A549 (cell line): ENCODE data around the gene KCNMA1. TPM values are rescaled to one million over a fixed set of nuclear protein-coding genes. Genes with fewer than 3 reads are reported as not detected.

ENCODE experiments used
- ATAC-seq, 2 experiments: fragments of 200-7000 bp in 1 of 2; fragments of >200 bp in 1 of 2; cut with Nextera tagmentation in 1 of 2; cut with Tn5 transposase in 1 of 2; 3 replicates each; pipeline versions ENCODE4 v1.8.0 to v1.9.1; 2018 to 2020; ENCODE audit warnings: mild to moderate bottlenecking in 1 of 2, moderate library complexity in 1 of 2
- CTCF ChIA-PET: fragments of 300-600 bp; sonication (Branson Sonifier 250); formaldehyde crosslinking; extraction: SDS; loops from one replicate; lab custom pipeline; 2021; ENCODE audit warnings: antibody characterized with exemption, inconsistent platforms; lab: Yijun Ruan, JAX
- POLR2A ChIA-PET: fragments of 350-600 bp; formaldehyde crosslinking; extraction: SDS; loops from one replicate; lab custom pipeline; 2021; ENCODE audit warnings: antibody characterized with exemption, inconsistent platforms; lab: Yijun Ruan, JAX
- DNase-seq, 2 experiments: peaks; one replicate each; pipeline versions ENCODE4 v3.0.0 to v3.0.0-alpha.2; 2011 to 2016; ENCODE audit warnings: low read depth in 1 of 2, low spot score in 1 of 2
- FAIRE-seq: peaks from 2 replicates; lab custom pipeline; 2011; peaks lifted over from hg19 to GRCh38; lab: Jason Lieb, UNC
- H3K27ac ChIP-seq, 2 experiments: fragments of >200 bp; sonication (Bioruptor Twin); formaldehyde crosslinking; 3 replicates each; pipeline ENCODE4 v1.5.1; 2016 to 2017
- H3K4me1 ChIP-seq: fragments of >200 bp; sonication (Bioruptor Twin); formaldehyde crosslinking; 3 replicates; pipeline ENCODE4 v1.6.1; 2016
- H3K4me2 ChIP-seq: fragments of >200 bp; sonication (Bioruptor Twin); formaldehyde crosslinking; 3 replicates; pipeline ENCODE4 v1.6.1; 2016
- H3K4me3 ChIP-seq: fragments of >200 bp; sonication (Bioruptor Twin); formaldehyde crosslinking; 3 replicates; pipeline ENCODE4 v1.5.1; 2016
- H3K9me3 ChIP-seq: fragments of >200 bp; sonication (Bioruptor Twin); formaldehyde crosslinking; 3 replicates; pipeline ENCODE4 v1.6.1; 2016
- CBX8 ChIP-seq: fragments of 200-600 bp; sonication (generic); IDR thresholded peaks from 2 replicates; pipeline ENCODE4 v1.6.1; 2016
- CEBPB ChIP-seq, 2 experiments: fragments of >200 bp in 1 of 2; sonication (Bioruptor Twin) in 1 of 2; formaldehyde crosslinking in 1 of 2; IDR thresholded peaks; 2 replicates each; pipeline ENCODE4 v1.6.1; 2012 to 2016
- EHMT2 ChIP-seq: fragments of 200-600 bp; sonication (generic); IDR thresholded peaks from 2 replicates; pipeline ENCODE4 v1.6.1; 2016; ENCODE audit warnings: antibody characterized with exemption, low read depth, mild to moderate bottlenecking, moderate library complexity
- FOSB ChIP-seq: fragments of 250-450 bp; sonication (Bioruptor Pico); IDR thresholded peaks from 2 replicates; pipeline ENCODE4 v1.5.0; 2020; ENCODE audit warnings: mild to moderate bottlenecking, moderate library complexity
- HOXA7 ChIP-seq: fragments of 250-450 bp; sonication (Bioruptor Pico); IDR thresholded peaks from 2 replicates; pipeline ENCODE4 v1.5.0; 2020; ENCODE audit warnings: mild to moderate bottlenecking, moderate library complexity
- HOXB13 ChIP-seq: fragments of 250-450 bp; sonication (Bioruptor Pico); IDR thresholded peaks from 2 replicates; pipeline ENCODE4 v1.5.0; 2020; ENCODE audit warnings: low read depth, mild to moderate bottlenecking, moderate library complexity
- HOXB5 ChIP-seq: fragments of 250-450 bp; sonication (Bioruptor Pico); IDR thresholded peaks from 2 replicates; pipeline ENCODE4 v1.5.0; 2020; ENCODE audit warnings: mild to moderate bottlenecking, moderate library complexity
- MAFK ChIP-seq: fragments of 450-650 bp; IDR thresholded peaks from 2 replicates; pipeline ENCODE4 v1.6.1; 2014; ENCODE audit not compliant: partially characterized antibody
- MYC ChIP-seq: IDR thresholded peaks from 2 replicates; pipeline ENCODE4 v1.6.1; 2012; ENCODE audit warnings: mild to moderate bottlenecking, inconsistent platforms, low read length, improper control_type of control experiment, borderline replicate concordance
- NFE2L2 ChIP-seq: fragments of 150-350 bp; conservative IDR thresholded peaks from 2 replicates; pipeline ENCODE4 v1.6.1; 2014; ENCODE audit warnings: low read length
- NPAS2 ChIP-seq: fragments of 250-450 bp; sonication (Bioruptor Pico); IDR thresholded peaks from 2 replicates; pipeline ENCODE4 v1.8.0; 2022; ENCODE audit warnings: mild to moderate bottlenecking, moderate library complexity, borderline replicate concordance
- POLR2AphosphoS2 ChIP-seq: conservative IDR thresholded peaks from 2 replicates; pipeline ENCODE4 v1.6.1; 2012; ENCODE audit warnings: low read length, improper control_type of control experiment, inconsistent platforms
- RAD21 ChIP-seq, 2 experiments: fragments of >200 bp in 1 of 2; sonication (Bioruptor Twin) in 1 of 2; formaldehyde crosslinking in 1 of 2; IDR thresholded peaks in 1 of 2; conservative IDR thresholded peaks in 1 of 2; 2 replicates in 1 of 2; 3 replicates in 1 of 2; pipeline ENCODE4 v1.6.1; 2012 to 2018; ENCODE audit warnings: inconsistent platforms in 1 of 2
- SMC3 ChIP-seq: fragments of >200 bp; sonication (Bioruptor Twin); formaldehyde crosslinking; IDR thresholded peaks from 3 replicates; pipeline ENCODE4 v1.6.1; 2018; ENCODE audit warnings: inconsistent platforms
- SREBF2 ChIP-seq: fragments of 450-650 bp; IDR thresholded peaks from 2 replicates; pipeline ENCODE4 v1.6.1; 2014; ENCODE audit warnings: mild to moderate bottlenecking, moderate library complexity
- TFCP2L1 ChIP-seq: fragments of 250-450 bp; sonication (Bioruptor Pico); IDR thresholded peaks from 2 replicates; pipeline ENCODE4 v1.5.0; 2021; ENCODE audit warnings: mild to moderate bottlenecking
- TP53 ChIP-seq: fragments of 250-450 bp; sonication (Bioruptor Pico); IDR thresholded peaks from 2 replicates; pipeline ENCODE4 v1.5.0; 2021; ENCODE audit warnings: mild to moderate bottlenecking, moderate library complexity
- ZFP36 ChIP-seq: fragments of 450-650 bp; IDR thresholded peaks from 2 replicates; pipeline ENCODE4 v1.6.1; 2014; ENCODE audit warnings: borderline replicate concordance; ENCODE audit not compliant: partially characterized antibody
- ZNF302 ChIP-seq: fragments of 250-450 bp; sonication (Bioruptor Pico); IDR thresholded peaks from 2 replicates; pipeline ENCODE4 v1.9.0; 2021; ENCODE audit warnings: inconsistent platforms, mild to moderate bottlenecking, moderate library complexity
- WGBS: methylation state at CpG from one replicate; pipeline ENCODE4 v1.1.6; 2017; ENCODE audit errors: missing lambda C conversion rate; 5-methylcytosine and 5-hydroxymethylcytosine counted together
- polyA plus RNA-seq, 4 experiments: library from polyadenylated mRNA; depleted of rRNA in 3 of 4; stranded (reverse); fragments of >200 nt; fragmentation: RNase III in 1 of 4; extraction: RNeasy Plus Mini Kit Qiagen cat#74134 plus additional on column Dnase treatment in 1 of 4; gene quantifications; 2 replicates in 3 of 4; 3 replicates in 1 of 4; pipeline ENCODE4 v1.2.3, GENCODE V29; 2011 to 2017
- TF ChIP-seq, protein P1 (sequence below): fragments of 200-600 bp; sonication (generic); IDR thresholded peaks from 2 replicates; pipeline ENCODE4 v1.6.1; 2016; ENCODE audit warnings: antibody characterized with exemption, mild to moderate bottlenecking, moderate library complexity
- TF ChIP-seq, protein P2 (sequence below): IDR thresholded peaks from 2 replicates; pipeline ENCODE4 v1.6.1; 2012
- TF ChIP-seq, protein P3 (sequence below): fragments of 250-450 bp; sonication (Bioruptor Pico); IDR thresholded peaks from 2 replicates; pipeline ENCODE4 v1.5.0; 2021; ENCODE audit warnings: mild to moderate bottlenecking, moderate library complexity, borderline replicate concordance
- TF ChIP-seq, protein P4 (sequence below): IDR thresholded peaks from 2 replicates; pipeline ENCODE4 v1.6.1; 2012
- TF ChIP-seq, protein P5 (sequence below): IDR thresholded peaks from 2 replicates; pipeline ENCODE4 v1.6.1; 2012; ENCODE audit warnings: low read depth, borderline replicate concordance
- TF ChIP-seq, protein P6 (sequence below): fragments of 250-450 bp; sonication (Bioruptor Pico); IDR thresholded peaks from 2 replicates; pipeline ENCODE4 v1.5.0; 2020; ENCODE audit warnings: low read depth, mild to moderate bottlenecking, moderate library complexity

The KCNMA1 gene
- polyA plus RNA-seq, 2 of the 4 experiments (the other 2 are of a cell fraction), result 14.9 to 30.6 TPM

DNA sequence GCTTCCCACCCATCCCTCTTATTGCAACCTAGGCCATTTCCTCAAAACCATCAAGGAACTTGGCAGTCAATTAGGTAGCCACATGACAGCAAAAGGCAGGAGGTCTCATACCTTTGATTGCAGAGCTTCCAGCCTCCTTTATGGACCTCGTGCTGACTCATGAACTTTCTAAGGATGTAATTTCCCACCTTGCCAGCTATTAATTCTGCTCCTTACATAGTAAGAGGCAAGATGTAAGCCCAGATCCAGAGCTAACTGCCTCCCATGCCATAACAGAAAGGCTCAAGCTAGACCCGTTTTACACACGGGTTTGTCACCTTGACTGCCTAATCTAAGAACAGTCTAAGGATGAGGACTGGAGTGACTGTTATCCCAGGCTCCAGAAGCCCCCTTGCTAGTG lies 565.7 kb downstream of the KCNMA1 start:
- H3K4me1 ChIP-seq, result no peaks in the 10 kb centered on the region
- H3K4me3 ChIP-seq, result no peak overlapping the region
- H3K4me2 ChIP-seq, result no peak overlapping the region
- POLR2A ChIA-PET, result no interaction called here
- FAIRE-seq (no peak), DNase-seq (no peak)
- CTCF ChIA-PET, result interaction anchor here (2.2 kb wide), 1 partner anchor 39 kb away, joined by 5 read pairs; no protein-coding TSS in a partner anchor
- no peak overlapping the region for H3K27ac ChIP-seq
- 40% methylated on average over 3 of the region's 3 CpGs for WGBS
- TF ChIP-seq, protein P1, sequence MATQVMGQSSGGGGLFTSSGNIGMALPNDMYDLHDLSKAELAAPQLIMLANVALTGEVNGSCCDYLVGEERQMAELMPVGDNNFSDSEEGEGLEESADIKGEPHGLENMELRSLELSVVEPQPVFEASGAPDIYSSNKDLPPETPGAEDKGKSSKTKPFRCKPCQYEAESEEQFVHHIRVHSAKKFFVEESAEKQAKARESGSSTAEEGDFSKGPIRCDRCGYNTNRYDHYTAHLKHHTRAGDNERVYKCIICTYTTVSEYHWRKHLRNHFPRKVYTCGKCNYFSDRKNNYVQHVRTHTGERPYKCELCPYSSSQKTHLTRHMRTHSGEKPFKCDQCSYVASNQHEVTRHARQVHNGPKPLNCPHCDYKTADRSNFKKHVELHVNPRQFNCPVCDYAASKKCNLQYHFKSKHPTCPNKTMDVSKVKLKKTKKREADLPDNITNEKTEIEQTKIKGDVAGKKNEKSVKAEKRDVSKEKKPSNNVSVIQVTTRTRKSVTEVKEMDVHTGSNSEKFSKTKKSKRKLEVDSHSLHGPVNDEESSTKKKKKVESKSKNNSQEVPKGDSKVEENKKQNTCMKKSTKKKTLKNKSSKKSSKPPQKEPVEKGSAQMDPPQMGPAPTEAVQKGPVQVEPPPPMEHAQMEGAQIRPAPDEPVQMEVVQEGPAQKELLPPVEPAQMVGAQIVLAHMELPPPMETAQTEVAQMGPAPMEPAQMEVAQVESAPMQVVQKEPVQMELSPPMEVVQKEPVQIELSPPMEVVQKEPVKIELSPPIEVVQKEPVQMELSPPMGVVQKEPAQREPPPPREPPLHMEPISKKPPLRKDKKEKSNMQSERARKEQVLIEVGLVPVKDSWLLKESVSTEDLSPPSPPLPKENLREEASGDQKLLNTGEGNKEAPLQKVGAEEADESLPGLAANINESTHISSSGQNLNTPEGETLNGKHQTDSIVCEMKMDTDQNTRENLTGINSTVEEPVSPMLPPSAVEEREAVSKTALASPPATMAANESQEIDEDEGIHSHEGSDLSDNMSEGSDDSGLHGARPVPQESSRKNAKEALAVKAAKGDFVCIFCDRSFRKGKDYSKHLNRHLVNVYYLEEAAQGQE, result no peak
- TF ChIP-seq POLR2AphosphoS2 (no peak), MAFK (peak; percentile 21), HOXB5 (CRISPR knock-in tag) (no peak), EHMT2 (no peak)
- TF ChIP-seq, protein P2, sequence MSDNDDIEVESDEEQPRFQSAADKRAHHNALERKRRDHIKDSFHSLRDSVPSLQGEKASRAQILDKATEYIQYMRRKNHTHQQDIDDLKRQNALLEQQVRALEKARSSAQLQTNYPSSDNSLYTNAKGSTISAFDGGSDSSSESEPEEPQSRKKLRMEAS, result no peak
- TF ChIP-seq, protein P3, sequence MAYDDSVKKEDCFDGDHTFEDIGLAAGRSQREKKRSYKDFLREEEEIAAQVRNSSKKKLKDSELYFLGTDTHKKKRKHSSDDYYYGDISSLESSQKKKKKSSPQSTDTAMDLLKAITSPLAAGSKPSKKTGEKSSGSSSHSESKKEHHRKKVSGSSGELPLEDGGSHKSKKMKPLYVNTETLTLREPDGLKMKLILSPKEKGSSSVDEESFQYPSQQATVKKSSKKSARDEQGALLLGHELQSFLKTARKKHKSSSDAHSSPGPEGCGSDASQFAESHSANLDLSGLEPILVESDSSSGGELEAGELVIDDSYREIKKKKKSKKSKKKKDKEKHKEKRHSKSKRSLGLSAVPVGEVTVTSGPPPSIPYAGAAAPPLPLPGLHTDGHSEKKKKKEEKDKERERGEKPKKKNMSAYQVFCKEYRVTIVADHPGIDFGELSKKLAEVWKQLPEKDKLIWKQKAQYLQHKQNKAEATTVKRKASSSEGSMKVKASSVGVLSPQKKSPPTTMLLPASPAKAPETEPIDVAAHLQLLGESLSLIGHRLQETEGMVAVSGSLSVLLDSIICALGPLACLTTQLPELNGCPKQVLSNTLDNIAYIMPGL, result no peak
- TF ChIP-seq, protein P4, sequence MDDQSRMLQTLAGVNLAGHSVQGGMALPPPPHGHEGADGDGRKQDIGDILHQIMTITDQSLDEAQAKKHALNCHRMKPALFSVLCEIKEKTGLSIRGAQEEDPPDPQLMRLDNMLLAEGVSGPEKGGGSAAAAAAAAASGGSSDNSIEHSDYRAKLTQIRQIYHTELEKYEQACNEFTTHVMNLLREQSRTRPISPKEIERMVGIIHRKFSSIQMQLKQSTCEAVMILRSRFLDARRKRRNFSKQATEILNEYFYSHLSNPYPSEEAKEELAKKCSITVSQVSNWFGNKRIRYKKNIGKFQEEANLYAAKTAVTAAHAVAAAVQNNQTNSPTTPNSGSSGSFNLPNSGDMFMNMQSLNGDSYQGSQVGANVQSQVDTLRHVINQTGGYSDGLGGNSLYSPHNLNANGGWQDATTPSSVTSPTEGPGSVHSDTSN, result no peak
- TF ChIP-seq, protein P5, sequence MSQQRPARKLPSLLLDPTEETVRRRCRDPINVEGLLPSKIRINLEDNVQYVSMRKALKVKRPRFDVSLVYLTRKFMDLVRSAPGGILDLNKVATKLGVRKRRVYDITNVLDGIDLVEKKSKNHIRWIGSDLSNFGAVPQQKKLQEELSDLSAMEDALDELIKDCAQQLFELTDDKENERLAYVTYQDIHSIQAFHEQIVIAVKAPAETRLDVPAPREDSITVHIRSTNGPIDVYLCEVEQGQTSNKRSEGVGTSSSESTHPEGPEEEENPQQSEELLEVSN, result no peak
- TF ChIP-seq, all 56 proteins: peak for 1
- H3K9me3 ChIP-seq, result no peaks in the 10 kb centered on the region
- ATAC-seq, result no peak

DNA sequence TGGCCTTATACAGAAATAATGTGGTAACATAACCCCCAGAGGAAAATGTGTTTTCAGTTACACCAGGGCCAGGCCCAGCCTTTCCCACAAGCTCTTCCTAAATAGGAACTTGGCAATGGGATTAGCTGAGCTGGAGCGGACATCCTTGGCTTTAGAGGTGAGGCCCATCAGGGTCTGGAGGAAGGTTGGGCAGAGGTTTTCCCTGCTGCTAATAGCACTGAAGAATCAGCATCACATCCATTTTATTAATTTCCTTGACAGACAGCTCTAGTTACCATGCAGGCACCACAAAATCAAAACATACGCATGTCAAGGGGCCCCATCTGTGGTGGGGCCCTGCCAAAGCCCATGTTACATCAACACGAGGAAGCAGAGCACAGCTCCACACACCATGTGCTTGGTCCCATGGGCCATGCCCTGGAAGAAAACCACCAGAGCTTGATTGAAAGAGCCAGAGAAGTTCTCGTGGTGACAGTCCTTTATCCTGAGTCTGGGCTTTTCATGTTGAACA lies 566.6 kb downstream of the KCNMA1 start:
- Histone ChIP-seq H3K4me1 (no peaks in the 10 kb centered on the region), H3K9me3 (no peaks in the 10 kb centered on the region), H3K27ac (no peak overlapping the region), H3K4me3 (no peak overlapping the region), H3K4me2 (no peak overlapping the region)
- ChIA-PET POLR2A (no interaction called here), CTCF (interaction anchor here (2.2 kb wide), 1 partner anchor 40 kb away, joined by 5 read pairs; no protein-coding TSS in a partner anchor)
- no peak for FAIRE-seq
- ATAC-seq, result no peak
- 78% methylated on average over 4 of the region's 4 CpGs for WGBS
- DNase-seq, result no peak
- no peak for TF ChIP-seq ZNF302 (CRISPR knock-in tag)
- TF ChIP-seq TP53 (CRISPR knock-in tag), result no peak
- no peak for TF ChIP-seq TFCP2L1 (CRISPR knock-in tag)
- no peak for TF ChIP-seq MYC
- TF ChIP-seq, protein P3, result no peak
- no peak for TF ChIP-seq HOXA7
- TF ChIP-seq NFE2L2, result no peak
- no peak for TF ChIP-seq CEBPB (IDR thresholded peaks at IDR 0.05)
- no peak for TF ChIP-seq RAD21 (conservative IDR thresholded peaks at IDR 0.05 in 1 of 2, IDR thresholded peaks at IDR 0.05 in 1 of 2)
- TF ChIP-seq SMC3, result no peak
- TF ChIP-seq, protein P4, result no peak
- TF ChIP-seq HOXB13 (CRISPR knock-in tag), result no peak
- TF ChIP-seq SREBF2, result no peak
- no peak for TF ChIP-seq EHMT2
- no peak for TF ChIP-seq NPAS2 (CRISPR knock-in tag)
- TF ChIP-seq FOSB, result no peak
- no peak for TF ChIP-seq ZFP36
- TF ChIP-seq CBX8, result no peak
- TF ChIP-seq, protein P6, sequence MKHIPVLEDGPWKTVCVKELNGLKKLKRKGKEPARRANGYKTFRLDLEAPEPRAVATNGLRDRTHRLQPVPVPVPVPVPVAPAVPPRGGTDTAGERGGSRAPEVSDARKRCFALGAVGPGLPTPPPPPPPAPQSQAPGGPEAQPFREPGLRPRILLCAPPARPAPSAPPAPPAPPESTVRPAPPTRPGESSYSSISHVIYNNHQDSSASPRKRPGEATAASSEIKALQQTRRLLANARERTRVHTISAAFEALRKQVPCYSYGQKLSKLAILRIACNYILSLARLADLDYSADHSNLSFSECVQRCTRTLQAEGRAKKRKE (CRISPR knock-in tag), result no peak
